Suprapubic skin (tissue), 4 donors: ENCODE measurements around the gene CAMTA1.

ENCODE experiments used
- EP300 ChIP-seq: sonication (generic); formaldehyde crosslinking; IDR thresholded peaks from one replicate; pipeline ENCODE4 v1.6.1; 2017; ENCODE audit warnings: antibody characterized with exemption
- POLR2A ChIP-seq, 2 donors: fragments of 450-650 bp; IDR thresholded peaks; one replicate each; pipeline ENCODE4 v1.6.1; 2017; ENCODE audit warnings: antibody characterized with exemption in 2 of 2, mild to moderate bottlenecking in 2 of 2, moderate library complexity in 2 of 2
- POLR2AphosphoS5 ChIP-seq, 3 donors: sonication (generic); formaldehyde crosslinking; IDR thresholded peaks; one replicate each; pipeline ENCODE4 v1.6.1; 2017; ENCODE audit warnings: antibody characterized with exemption in 3 of 3
- TF ChIP-seq, protein P1 (sequence below), 2 donors: fragments of 200-600 bp in 1 of 2; fragments of 450-650 bp in 1 of 2; sonication (generic) in 1 of 2; IDR thresholded peaks; one replicate each; pipeline ENCODE4 v1.5.1; 2016 to 2019; ENCODE audit warnings: antibody characterized with exemption in 2 of 2, mild to moderate bottlenecking in 1 of 2, moderate library complexity in 1 of 2

DNA sequence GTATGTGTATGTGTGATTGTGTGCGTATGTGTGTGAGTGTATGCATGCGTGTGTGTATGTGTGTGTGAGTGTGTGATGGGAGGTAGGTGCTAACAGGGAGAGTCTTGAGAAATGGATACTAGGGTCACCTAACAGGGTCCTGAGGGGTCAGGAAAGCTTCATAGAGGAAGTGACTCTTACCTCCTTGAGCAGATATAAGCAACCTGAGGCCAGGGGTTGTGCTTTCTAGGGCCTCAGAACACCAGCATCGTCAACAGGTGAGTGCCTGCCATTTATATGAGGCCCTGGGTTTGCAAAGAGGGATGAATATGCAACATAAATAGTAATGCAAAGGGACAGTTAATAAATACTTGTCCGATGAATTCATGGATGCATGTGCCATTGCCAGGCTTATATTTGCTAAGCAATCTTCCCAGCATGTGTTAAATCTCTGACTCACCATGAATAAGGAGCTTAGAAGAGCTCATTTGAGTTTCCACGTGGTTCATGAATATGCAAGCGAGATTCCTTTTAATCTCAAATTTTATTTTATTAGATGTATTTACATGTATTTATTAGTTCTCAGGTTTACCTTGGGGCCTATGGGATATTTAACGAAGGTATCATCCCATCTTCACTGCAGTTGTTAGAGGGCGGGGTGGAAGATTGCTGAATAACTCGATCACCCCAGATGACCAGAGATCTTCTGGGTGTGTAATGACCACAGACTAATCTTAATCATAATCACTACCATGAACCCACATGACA, 438.3 kb downstream of the CAMTA1 start:
- TF ChIP-seq, protein P1, sequence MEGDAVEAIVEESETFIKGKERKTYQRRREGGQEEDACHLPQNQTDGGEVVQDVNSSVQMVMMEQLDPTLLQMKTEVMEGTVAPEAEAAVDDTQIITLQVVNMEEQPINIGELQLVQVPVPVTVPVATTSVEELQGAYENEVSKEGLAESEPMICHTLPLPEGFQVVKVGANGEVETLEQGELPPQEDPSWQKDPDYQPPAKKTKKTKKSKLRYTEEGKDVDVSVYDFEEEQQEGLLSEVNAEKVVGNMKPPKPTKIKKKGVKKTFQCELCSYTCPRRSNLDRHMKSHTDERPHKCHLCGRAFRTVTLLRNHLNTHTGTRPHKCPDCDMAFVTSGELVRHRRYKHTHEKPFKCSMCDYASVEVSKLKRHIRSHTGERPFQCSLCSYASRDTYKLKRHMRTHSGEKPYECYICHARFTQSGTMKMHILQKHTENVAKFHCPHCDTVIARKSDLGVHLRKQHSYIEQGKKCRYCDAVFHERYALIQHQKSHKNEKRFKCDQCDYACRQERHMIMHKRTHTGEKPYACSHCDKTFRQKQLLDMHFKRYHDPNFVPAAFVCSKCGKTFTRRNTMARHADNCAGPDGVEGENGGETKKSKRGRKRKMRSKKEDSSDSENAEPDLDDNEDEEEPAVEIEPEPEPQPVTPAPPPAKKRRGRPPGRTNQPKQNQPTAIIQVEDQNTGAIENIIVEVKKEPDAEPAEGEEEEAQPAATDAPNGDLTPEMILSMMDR (IDR thresholded peaks at IDR 0.05), result no peak
- TF ChIP-seq POLR2AphosphoS5 (IDR thresholded peaks at IDR 0.05) (no peak), POLR2A (IDR thresholded peaks at IDR 0.05) (no peak), EP300 (no peak)
